Stimulated activated CD8-positive, alpha-beta memory T cell treated with anti-CD3 and anti-CD28 coated beads, Interleukin-2, amount 100 ng/mL, for 48 hours (primary cell): ENCODE measurements around the gene NUP93.
"Not testable (repeated sequence)": the region's sequence is repeated elsewhere in the genome, so short reads cannot be mapped to it uniquely, and the experiment has no call there.

Experiments
- DNase-seq, 2 donors: peaks; one replicate each; pipeline ENCODE4 v3.0.0-alpha.2; 2020; ENCODE audit warnings: low read depth in 2 of 2

The NUP93 gene

DNA sequence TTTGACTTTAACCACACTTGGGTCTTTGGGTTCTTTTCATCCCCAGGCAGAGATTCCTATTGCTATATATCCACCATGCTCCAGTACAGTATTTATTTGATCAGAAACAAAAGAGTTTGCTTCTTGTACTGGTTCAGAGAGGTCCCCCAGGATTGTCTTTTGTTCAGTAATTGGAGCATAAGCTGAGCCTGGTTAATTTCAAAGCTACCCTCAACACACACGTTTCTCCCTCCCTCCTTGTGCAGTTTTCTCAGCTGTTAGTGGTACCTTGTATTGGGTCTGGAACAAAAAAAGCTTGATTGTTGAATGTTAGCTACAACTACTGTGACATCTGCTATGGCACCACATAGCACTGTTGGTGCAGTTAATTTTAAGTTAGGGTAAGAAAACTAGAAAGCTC lies 50.0 kb downstream of the NUP93 start:
- no peak for DNase-seq

DNA sequence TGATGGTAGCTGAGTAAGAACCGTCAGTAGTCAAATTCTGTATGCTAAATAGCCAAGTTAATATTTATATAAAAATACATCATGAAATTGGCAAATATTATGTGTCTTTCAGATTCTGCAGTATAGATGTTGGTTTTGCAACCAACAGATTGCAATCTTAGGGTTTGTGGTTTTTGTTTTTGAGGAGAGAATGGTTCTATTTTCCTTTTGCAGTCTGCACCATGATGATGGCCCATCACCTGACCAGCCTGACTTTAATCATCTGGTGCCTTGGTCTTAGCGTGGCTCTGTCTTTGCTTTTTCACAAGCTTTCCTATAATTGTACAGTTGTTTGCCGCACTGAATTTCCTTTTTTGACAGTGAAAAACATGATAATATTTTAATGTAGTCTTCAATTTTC lies 50.7 kb downstream of the NUP93 start:
- no peak for DNase-seq

- no peak for DNase-seq
Measured at GRCh38 chr16:56781528-56781961, 51.6 kb downstream of the NUP93 start.

GRCh38 chr16:56783344-56783743 lies 53.4 kb downstream of the NUP93 start:
- DNase-seq: no peak

DNA sequence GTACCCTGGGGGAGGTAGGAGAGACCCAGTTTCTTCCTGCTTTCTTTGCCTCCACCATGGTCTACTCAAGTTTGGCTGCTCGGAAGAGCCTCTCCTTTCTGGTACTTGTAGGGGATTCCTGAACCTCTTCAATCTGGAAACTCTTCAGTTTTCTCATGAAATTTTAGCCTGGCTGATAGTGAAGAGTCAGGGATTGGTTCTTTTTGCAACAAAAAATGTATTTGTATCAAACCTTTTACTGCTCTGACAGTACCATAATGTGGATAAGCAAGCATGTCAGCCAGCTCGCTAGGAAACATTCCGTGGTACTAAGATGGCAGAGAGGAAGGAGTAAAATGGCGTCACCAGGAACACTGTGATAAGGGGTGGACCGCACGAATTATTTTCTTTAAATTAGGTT lies 55.4 kb downstream of the NUP93 start:
- DNase-seq: no peak

DNA sequence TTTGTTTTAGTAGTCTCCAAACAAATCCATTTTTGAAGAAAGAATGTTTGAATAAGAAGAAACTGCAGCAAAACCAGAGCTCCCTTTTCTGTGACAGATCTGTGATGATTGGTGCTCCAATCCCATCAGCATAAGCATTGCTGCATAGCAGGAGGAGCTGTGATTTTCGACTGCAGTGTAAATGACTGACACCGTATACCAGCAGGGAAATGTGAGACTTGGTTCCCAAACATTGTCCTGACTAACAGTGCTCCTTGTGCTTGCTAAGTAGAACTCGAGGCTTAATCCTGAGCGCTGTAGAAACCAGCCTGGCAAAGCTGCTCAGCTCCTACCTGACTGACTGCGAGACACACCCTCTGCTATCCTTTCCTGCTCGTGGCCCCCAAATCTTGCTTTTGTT lies 57.2 kb downstream of the NUP93 start:
- DNase-seq: no peak

DNA sequence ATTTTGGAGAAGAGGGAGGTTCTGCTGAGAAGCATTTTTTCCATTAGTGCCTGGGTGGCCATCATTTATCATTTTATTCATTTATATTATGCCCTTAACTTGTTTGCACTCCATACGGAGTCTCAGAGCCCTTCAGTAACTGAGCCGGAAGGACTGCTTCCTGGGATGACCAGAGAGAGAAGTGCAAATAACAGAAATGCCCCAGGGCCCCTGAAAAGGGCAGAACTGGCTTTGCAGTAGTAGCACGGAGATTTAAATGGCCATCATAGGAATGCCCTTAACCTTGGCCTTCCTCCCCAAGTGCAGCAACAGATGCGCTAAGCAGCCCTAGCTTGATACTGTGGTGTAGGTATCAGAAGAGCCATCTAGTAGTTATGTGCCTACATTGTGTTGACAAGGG lies 58.5 kb downstream of the NUP93 start:
- no peak for DNase-seq

DNA sequence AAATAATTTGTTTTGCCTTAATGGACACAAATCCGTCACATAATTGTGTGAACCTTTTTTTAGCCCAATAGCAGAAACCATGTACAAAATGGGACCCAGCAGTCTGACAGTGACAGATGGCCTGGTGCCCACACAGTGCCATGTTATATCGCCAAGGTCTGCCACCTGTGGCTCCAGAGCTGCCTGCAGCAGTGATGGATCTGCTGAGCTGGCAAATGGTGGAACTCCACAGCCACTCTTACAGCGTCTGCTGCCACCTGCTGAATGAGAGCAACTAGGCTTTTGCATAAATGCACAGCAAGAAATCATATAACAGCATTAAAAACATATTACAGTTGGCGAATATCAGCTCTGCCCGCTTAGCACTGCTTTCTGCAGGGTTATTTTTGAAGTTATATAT lies 59.4 kb downstream of the NUP93 start:
- DNase-seq: peak in 1 of 2 donors; percentile 4

- no peak for DNase-seq
Measured at GRCh38 chr16:56792967-56793366, 63.0 kb downstream of the NUP93 start.

DNA sequence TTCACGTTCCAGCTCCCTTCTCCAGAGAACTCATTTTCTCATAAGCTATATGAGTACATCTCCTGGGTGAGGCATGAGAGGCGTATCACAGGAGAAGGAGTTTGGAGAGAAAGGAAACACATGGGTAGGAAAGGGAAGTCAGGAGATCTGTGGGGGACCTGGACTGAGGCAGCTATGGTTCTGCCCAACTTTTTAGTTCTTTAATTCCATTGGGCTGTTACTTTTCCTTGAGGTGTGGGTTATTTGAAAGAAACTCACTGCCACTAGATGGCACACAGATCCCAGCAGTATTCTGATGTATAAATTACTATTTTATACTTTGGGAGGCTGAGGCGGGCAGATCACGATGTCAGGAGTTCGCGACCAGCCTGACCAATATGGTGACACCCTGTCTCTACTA lies 63.6 kb downstream of the NUP93 start:
- no peak for DNase-seq

DNA sequence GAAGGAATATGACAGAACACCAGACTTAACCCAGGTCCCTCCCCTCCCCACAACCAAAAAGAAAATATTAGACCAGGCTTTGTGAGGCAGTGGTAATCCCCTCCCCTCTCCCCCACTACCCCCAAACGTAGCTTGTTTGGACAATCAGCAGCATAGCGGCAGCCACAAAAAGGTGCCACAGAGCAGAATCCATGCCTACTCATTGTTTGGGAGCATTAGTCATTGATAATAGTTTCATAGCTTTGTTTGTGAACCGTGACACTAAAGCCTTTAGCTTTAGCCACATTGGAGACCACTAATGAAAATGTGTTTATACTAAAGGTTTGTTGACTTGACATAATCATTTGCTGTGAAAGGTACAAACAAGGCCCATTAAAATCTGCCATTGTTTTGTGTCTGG lies 65.1 kb downstream of the NUP93 start:
- DNase-seq: no peak

GRCh38 chr16:56797038-56797437 lies 67.1 kb downstream of the NUP93 start:
- not testable (repeated sequence) for DNase-seq

GRCh38 chr16:56797861-56798260 lies 67.9 kb downstream of the NUP93 start:
- DNase-seq: no peak

DNA sequence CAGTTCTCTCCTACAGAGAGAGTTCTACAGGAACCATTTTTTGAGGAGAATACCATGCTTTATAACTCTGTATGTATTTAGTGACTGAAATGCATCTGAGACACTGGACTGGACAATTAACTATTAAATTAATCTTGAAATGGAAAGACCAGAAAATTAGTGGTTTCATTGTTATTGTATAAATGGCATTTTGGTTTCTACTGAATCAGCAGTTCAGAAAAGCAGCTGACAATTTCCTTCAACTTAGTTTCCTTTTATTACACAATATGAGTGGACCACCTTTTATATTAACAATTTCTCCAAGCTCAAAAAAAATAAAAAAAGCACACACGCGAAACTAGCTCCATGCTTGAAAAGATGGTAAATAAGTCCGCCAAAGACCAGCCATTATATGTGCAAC lies 69.0 kb downstream of the NUP93 start:
- no peak for DNase-seq

DNA sequence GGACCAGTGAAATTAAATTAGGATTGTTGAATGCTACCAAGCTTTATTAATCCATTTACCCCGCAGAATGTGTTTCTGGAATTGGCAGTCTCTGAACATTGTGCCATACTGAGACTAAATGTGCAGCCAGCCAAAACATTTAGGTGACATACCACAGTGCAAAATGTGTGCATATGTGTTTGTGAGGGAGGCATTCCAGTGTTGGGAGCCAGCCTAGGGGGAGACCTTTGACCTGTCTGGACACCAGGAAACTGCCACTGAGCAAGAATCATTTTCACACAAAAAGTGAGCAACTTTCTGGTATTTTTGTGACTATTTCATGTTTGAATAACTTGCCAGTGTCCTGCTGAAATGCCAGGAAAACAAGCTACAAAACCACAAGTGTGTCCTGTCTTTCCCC lies 70.4 kb downstream of the NUP93 start:
- DNase-seq: no peak

DNA sequence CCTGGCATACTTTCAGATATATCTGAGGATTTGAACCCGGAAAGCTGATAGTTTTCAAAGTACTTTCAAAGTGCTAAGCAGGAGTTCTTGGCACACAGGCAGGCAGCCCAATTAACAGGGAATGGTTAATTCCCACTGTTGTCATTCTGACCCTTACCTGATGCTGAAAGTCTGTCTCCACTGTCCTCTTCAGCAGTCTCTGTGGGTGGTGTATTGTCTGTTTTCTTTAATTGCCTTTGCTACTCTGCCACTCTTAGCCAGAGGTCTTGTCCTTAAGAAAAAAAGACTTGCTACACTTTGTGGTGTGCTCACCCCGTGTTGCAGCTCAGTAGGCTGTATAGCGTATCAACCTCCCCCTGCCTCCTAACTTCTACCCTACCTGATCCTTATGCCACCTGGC lies 71.8 kb downstream of the NUP93 start:
- DNase-seq: no peak

DNA sequence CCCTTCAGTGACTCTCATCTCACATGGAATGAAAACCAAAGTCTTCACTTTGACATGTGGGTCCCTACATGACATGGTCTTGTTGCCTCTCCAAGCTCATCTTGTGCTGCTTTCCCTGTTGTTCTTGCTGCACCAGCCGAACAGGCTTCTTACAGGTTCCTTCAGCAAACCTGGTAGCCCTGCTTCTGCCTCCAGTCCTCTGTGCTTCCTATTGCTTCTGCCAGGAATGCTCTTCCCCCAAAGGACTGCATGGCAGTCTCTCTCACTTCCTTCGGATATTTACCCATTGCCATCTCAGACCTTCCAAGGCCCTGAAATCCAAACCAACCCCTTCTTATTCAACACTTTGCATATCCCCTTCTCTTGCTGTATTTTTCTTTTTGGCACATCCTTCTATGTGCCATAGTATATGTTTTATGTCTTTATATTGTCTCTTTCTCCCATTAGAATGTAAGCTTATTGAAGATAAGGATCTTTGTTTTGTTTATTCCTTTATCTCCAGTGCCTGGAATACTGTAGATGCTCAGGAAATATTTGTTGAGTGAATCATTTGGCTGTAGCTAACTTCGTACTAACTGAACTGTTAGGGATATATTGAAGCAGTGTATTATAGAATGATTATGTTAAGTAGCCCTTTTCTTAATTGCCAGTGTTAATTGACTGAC lies 77.2 kb downstream of the NUP93 start:
- no peak for DNase-seq

GRCh38 chr16:56807676-56808067 lies 77.7 kb downstream of the NUP93 start:
- not testable (repeated sequence) for DNase-seq

GRCh38 chr16:56810954-56811353 lies 81.0 kb downstream of the NUP93 start:
- no peak for DNase-seq

DNA sequence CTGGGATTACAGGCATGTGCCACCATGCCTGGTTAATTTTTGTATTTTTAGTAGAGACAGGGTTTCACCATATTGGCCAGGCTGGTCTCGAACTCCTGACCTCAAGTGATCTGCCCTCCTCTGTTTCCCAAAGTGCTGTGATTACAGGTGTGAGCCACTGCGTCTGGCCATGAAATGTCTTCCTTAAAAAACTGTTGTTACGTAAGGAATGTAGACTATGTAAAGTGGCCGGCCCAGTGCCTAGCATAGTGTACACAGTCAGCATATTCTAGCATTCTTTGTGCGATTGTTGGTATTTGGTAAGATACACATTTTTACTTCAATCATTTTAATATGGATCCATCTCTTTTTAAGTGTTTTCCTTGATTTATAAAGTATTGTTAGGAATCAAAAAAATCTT lies 81.7 kb downstream of the NUP93 start:
- not testable (repeated sequence) for DNase-seq

DNA sequence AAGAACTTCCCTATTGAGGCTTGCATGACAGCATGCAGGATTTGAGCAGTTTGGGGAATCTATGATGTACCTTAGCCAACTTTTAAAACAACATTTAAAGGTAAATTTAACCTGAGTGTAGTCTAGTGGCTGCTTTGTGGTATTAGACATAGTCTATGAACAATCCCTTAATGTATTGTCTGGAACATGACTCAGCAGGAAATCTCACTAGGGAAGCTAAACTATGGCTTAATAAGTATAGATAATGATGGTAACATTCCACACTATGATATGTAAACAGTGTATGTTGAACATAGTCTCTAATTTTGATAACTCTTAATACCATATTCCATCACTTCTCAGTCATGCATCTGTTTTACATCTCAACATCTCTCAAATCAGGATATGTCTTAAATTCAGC lies 83.0 kb downstream of the NUP93 start:
- DNase-seq: no peak

- DNase-seq: no peak
Measured at GRCh38 chr16:56814537-56815432, 84.9 kb downstream of the NUP93 start.

- no peak for DNase-seq
Measured at GRCh38 chr16:56815721-56816120, 85.8 kb downstream of the NUP93 start.
